IMR-90 (cell line): Measurements from ENCODE around the gene C3orf49.

Experiments
- BHLHE40 ChIP-seq: fragments of 150-350 bp; IDR thresholded peaks from 2 replicates; pipeline ENCODE4 v1.6.1; 2016; ENCODE audit warnings: mild to moderate bottlenecking, low read depth, low read length
- CEBPB ChIP-seq: IDR thresholded peaks from 2 replicates; pipeline ENCODE4 v1.6.1; 2012; ENCODE audit warnings: low read depth, low read length, improper control_type of control experiment
- CTCF ChIP-seq: conservative IDR thresholded peaks from 2 replicates; pipeline ENCODE4 v1.5.1; 2012; ENCODE audit warnings: mild to moderate bottlenecking, low read depth, low read length, improper control_type of control experiment
- FOS ChIP-seq: fragments of 150-350 bp; IDR thresholded peaks from 2 replicates; pipeline ENCODE4 v1.6.1; 2016; ENCODE audit warnings: low read depth, low read length
- MAZ ChIP-seq: IDR thresholded peaks from 2 replicates; pipeline ENCODE4 v1.6.1; 2012; ENCODE audit warnings: low read depth, mild to moderate bottlenecking, low read length, improper control_type of control experiment, moderate library complexity, borderline replicate concordance
- POLR2A ChIP-seq: IDR thresholded peaks from 2 replicates; pipeline ENCODE4 v1.6.1; 2012; ENCODE audit warnings: mild to moderate bottlenecking, low read depth, low read length
- RAD21 ChIP-seq: IDR thresholded peaks from 2 replicates; pipeline ENCODE4 v1.6.1; 2012; ENCODE audit warnings: low read length, improper control_type of control experiment
- RCOR1 ChIP-seq: IDR thresholded peaks from 2 replicates; pipeline ENCODE4 v1.6.1; 2012; ENCODE audit warnings: mild to moderate bottlenecking, low read length, improper control_type of control experiment; ENCODE audit not compliant: insufficient replicate concordance
- RFX5 ChIP-seq: IDR thresholded peaks from 2 replicates; pipeline ENCODE4 v1.8.0; 2012; ENCODE audit warnings: low read depth, mild to moderate bottlenecking, low read length, moderate library complexity
- SMC3 ChIP-seq: fragments of 150-350 bp; IDR thresholded peaks from 2 replicates; pipeline ENCODE4 v1.6.1; 2016; ENCODE audit warnings: low read depth, mild to moderate bottlenecking, antibody characterized with exemption, low read length, moderate library complexity
- USF2 ChIP-seq: fragments of 150-350 bp; IDR thresholded peaks from 2 replicates; pipeline ENCODE4 v1.6.1; 2017; ENCODE audit warnings: mild to moderate bottlenecking, antibody characterized with exemption, low read length, low read depth

GRCh38 chr3:63853106-63853505 is 34.0 kb downstream of the C3orf49 start:
- TF ChIP-seq CTCF (no peak), CEBPB (no peak), USF2 (no peak), POLR2A (no peak), MAZ (no peak), SMC3 (no peak), RAD21 (no peak), BHLHE40 (no peak), RFX5 (no peak), RCOR1 (no peak), FOS (no peak)
